DOHH2 (cell line): ENCODE results near the gene PTBP3.

Source experiments
- H3F3A ChIP-seq: fragments of 200-600 bp; sonication (generic), shearing (Covaris generic); 2 replicates; pipeline ENCODE4 v1.6.0; 2016; ENCODE audit warnings: antibody characterized with exemption, mild to moderate bottlenecking; ENCODE audit not compliant: control insufficient read depth, insufficient read depth
- H3K27ac ChIP-seq: fragments of 200-600 bp; sonication (generic); 2 replicates; pipeline ENCODE4 v1.5.1; 2014; ENCODE audit warnings: low read depth, mild to moderate bottlenecking, low read length, moderate library complexity
- H3K27me3 ChIP-seq: fragments of 200-600 bp; sonication (generic); 2 replicates; pipeline ENCODE4 v1.6.1; 2014; ENCODE audit warnings: mild to moderate bottlenecking, low read length, mixed read lengths; ENCODE audit not compliant: control insufficient read depth
- H3K36me3 ChIP-seq: fragments of 200-600 bp; sonication (generic); 2 replicates; pipeline ENCODE4 v1.6.1; 2014; ENCODE audit warnings: mild to moderate bottlenecking, low read length, moderate library complexity, mixed read lengths; ENCODE audit not compliant: control insufficient read depth
- H3K4me1 ChIP-seq: fragments of 200-600 bp; sonication (generic); 2 replicates; pipeline ENCODE4 v1.6.1; 2014; ENCODE audit warnings: mild to moderate bottlenecking, low read length, mixed read lengths; ENCODE audit not compliant: control insufficient read depth
- H3K4me2 ChIP-seq: fragments of 200-600 bp; sonication (generic); 2 replicates; pipeline ENCODE4 v1.6.0; 2014; ENCODE audit warnings: mild to moderate bottlenecking, low read length, moderate library complexity
- H3K4me3 ChIP-seq: fragments of 200-600 bp; sonication (generic); 2 replicates; pipeline ENCODE4 v1.5.1; 2014; ENCODE audit warnings: mild to moderate bottlenecking, low read length, mixed read lengths
- H3K79me2 ChIP-seq: fragments of 200-600 bp; sonication (generic); 2 replicates; pipeline ENCODE4 v1.6.1; 2014; ENCODE audit warnings: mild to moderate bottlenecking, low read length, mixed read lengths; ENCODE audit not compliant: control insufficient read depth
- H3K9me2 ChIP-seq: fragments of 200-600 bp; sonication (generic); replicated peaks from 2 replicates; pipeline ENCODE4 v1.6.1; 2014; ENCODE audit warnings: mild to moderate bottlenecking, low read length, mixed read lengths; ENCODE audit not compliant: control insufficient read depth
- H3K9me3 ChIP-seq: fragments of 200-600 bp; sonication (generic); 2 replicates; pipeline ENCODE4 v1.6.1; 2014; ENCODE audit warnings: antibody characterized with exemption, low read length, mixed read lengths; ENCODE audit not compliant: control insufficient read depth, insufficient read depth
- H4K20me1 ChIP-seq: fragments of 200-600 bp; sonication (generic); 2 replicates; pipeline ENCODE4 v1.6.0; 2014; ENCODE audit warnings: low read depth, mild to moderate bottlenecking, antibody characterized with exemption, low read length, moderate library complexity; ENCODE audit not compliant: control insufficient read depth, insufficient read depth
- CTCF ChIP-seq: fragments of 200-600 bp; sonication (generic); IDR thresholded peaks from one replicate; pipeline ENCODE4 v1.5.1; 2014; ENCODE audit warnings: antibody characterized with exemption, mild to moderate bottlenecking, low read depth, low read length; ENCODE audit not compliant: poor library complexity, severe bottlenecking
- EZH2phosphoT487 ChIP-seq: fragments of 200-600 bp; sonication (generic); IDR thresholded peaks from 2 replicates; pipeline ENCODE4 v1.6.1; 2017; ENCODE audit warnings: borderline replicate concordance, mild to moderate bottlenecking, antibody characterized with exemption, low read length, moderate library complexity, mixed read lengths

PTBP3 gene

GRCh38 chr9:112279501-112279900, 53.9 kb downstream of the PTBP3 start:
- TF ChIP-seq CTCF (no peak), EZH2phosphoT487 (no peak)
- no peak overlapping the region for H3K27ac ChIP-seq
- no peaks in the 10 kb centered on the region for H3K9me2 ChIP-seq
- peaks cover 29% of the 10 kb centered on the region for H3K79me2 ChIP-seq
- H3K4me2 ChIP-seq: no peak overlapping the region
- no peaks in the 10 kb centered on the region for H3K4me1 ChIP-seq
- peaks cover 17% of the 10 kb centered on the region for H3K36me3 ChIP-seq
- no peaks in the 10 kb centered on the region for H3K27me3 ChIP-seq
- peaks cover 2% of the 10 kb centered on the region; the same call in 1 of the 2 replicates for H3F3A ChIP-seq
- no peaks in the 10 kb centered on the region for H4K20me1 ChIP-seq
- no peak overlapping the region for H3K4me3 ChIP-seq
- peaks cover 12% of the 10 kb centered on the region for H3K9me3 ChIP-seq

GRCh38 chr9:112278152-112278551, 55.3 kb downstream of the PTBP3 start:
- Histone ChIP-seq H3K4me2 (no peak overlapping the region), H3K36me3 (peaks cover 8% of the 10 kb centered on the region), H3K4me1 (no peaks in the 10 kb centered on the region), H3K9me2 (no peaks in the 10 kb centered on the region), H3K79me2 (peaks cover 37% of the 10 kb centered on the region), H3K4me3 (no peak overlapping the region), H4K20me1 (no peaks in the 10 kb centered on the region), H3F3A (peaks cover 2% of the 10 kb centered on the region; the same call in 1 of the 2 replicates), H3K9me3 (no peaks in the 10 kb centered on the region), H3K27me3 (no peaks in the 10 kb centered on the region), H3K27ac (no peak overlapping the region)
- TF ChIP-seq CTCF: no peak
- TF ChIP-seq EZH2phosphoT487: no peak

GRCh38 chr9:112274600-112274999, 58.8 kb downstream of the PTBP3 start:
- peaks cover 45% of the 10 kb centered on the region for H3K79me2 ChIP-seq
- H3K27me3 ChIP-seq: no peaks in the 10 kb centered on the region
- no peak overlapping the region for H3K4me2 ChIP-seq
- H3F3A ChIP-seq: no peaks in the 10 kb centered on the region
- H3K4me3 ChIP-seq: no peak overlapping the region
- TF ChIP-seq EZH2phosphoT487 (no peak), CTCF (no peak)
- H3K27ac ChIP-seq: no peak overlapping the region
- no peaks in the 10 kb centered on the region for H3K4me1 ChIP-seq
- H3K36me3 ChIP-seq: peaks cover 8% of the 10 kb centered on the region
- no peaks in the 10 kb centered on the region for H4K20me1 ChIP-seq
- H3K9me3 ChIP-seq: no peaks in the 10 kb centered on the region
- H3K9me2 ChIP-seq: no peaks in the 10 kb centered on the region
